ENCODE measurements around the gene CHRNB2.

The CHRNB2 gene

GRCh38 chr1:154578058-154578418 is 10.5 kb downstream of the CHRNB2 start:
- CTCF ChIA-PET, result interaction anchor here (1.2 kb wide), 1 partner anchor 18 kb away, joined by 3 read pairs; no protein-coding TSS in a partner anchor
- no peak overlapping the region for H3K4me3 Mint-ChIP-seq
- H3K27me3 Mint-ChIP-seq, result peaks cover 8% of the 10 kb centered on the region
- no peak overlapping the region for H3K27ac Mint-ChIP-seq
- DNase-seq, result no peak
- H3K9me3 Mint-ChIP-seq, result no peaks in the 10 kb centered on the region
- H3K36me3 Mint-ChIP-seq, result peaks cover 31% of the 10 kb centered on the region
- H3K4me1 Mint-ChIP-seq, result no peaks in the 10 kb centered on the region

DNA sequence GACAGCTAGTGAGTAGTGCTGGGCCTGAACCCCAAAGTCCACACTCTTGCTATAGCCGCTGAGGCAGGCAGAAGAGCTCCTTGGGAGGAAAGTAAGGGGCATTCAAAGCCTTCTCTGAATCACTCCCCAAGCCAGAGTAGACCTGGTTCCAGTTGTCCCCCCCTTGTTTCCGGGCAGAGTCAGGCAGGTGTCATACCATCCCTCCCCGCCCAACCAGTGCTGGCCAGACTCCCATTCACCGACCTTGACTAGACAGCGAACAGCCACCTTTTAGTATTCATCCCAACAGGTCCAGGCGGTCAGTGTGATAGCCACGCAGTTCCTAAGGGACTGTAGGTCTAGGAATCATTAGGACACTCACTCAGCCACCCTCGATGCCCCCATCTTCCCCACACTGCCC is 11.8 kb downstream of the CHRNB2 start:
- Mint-ChIP-seq H3K9me3 (no peaks in the 10 kb centered on the region), H3K27ac (no peak overlapping the region), H3K36me3 (peaks cover 41% of the 10 kb centered on the region), H3K27me3 (peaks cover 4% of the 10 kb centered on the region), H3K4me3 (no peak overlapping the region), H3K4me1 (no peaks in the 10 kb centered on the region)
- no peak for DNase-seq
- CTCF ChIA-PET, result interaction anchor here (1.2 kb wide), 1 partner anchor 20 kb away, joined by 3 read pairs; no protein-coding TSS in a partner anchor

DNA sequence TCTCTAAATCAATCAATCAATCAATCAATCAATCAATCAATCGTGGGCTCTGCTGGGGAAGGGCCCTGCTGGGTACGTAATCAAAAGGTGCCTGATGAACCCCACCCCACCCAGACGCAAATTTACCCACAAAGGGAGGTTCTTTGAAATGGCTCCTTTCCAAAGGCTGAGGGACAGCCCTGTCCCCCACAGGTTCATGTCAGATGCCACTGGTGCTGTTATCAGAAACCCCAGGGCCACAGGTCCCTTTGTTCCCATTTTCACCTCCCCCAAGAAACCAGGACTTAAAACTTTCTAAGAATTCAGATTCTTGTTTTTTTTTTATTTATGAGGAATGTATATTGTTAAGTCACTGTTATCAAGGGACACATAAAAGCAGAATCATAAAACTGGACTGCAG is 14.2 kb downstream of the CHRNB2 start:
- Mint-ChIP-seq H3K4me1 (no peaks in the 10 kb centered on the region), H3K4me3 (no peak overlapping the region), H3K9me3 (no peaks in the 10 kb centered on the region), H3K36me3 (peaks cover 63% of the 10 kb centered on the region), H3K27ac (no peak overlapping the region), H3K27me3 (no peaks in the 10 kb centered on the region)
- CTCF ChIA-PET, result no interaction called here
- no peak for DNase-seq

DNA sequence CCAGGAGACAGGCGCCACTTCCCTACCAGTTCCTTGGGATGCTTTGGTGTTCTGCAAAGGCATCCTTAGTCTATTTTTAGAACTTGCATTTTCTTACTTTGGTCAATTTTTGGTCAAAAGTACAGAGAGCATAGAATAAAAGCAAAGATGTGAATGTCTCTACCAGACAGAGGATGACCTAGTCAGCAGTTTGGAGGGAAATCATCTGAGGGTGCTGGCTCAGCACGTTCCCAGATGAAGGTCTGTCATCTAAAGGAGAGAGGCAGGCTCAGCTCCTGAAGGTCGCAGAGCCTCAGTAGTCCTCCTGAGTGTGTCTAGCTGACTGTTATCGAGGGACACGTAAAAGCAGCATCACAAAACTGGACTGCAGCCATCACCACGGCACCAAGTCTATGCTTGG is 15.3 kb downstream of the CHRNB2 start:
- CTCF ChIA-PET, result no interaction called here
- no peaks in the 10 kb centered on the region for H3K27me3 Mint-ChIP-seq
- no peaks in the 10 kb centered on the region for H3K9me3 Mint-ChIP-seq
- H3K4me1 Mint-ChIP-seq, result no peaks in the 10 kb centered on the region
- peaks cover 73% of the 10 kb centered on the region for H3K36me3 Mint-ChIP-seq
- DNase-seq, result no peak
- H3K4me3 Mint-ChIP-seq, result no peak overlapping the region
- H3K27ac Mint-ChIP-seq, result no peak overlapping the region

- Mint-ChIP-seq H3K36me3 (peaks cover 77% of the 10 kb centered on the region), H3K4me3 (no peak overlapping the region)
- CTCF ChIA-PET, result no interaction called here
Observed at GRCh38 chr1:154583773-154584172, 16.2 kb downstream of the CHRNB2 start.

DNA sequence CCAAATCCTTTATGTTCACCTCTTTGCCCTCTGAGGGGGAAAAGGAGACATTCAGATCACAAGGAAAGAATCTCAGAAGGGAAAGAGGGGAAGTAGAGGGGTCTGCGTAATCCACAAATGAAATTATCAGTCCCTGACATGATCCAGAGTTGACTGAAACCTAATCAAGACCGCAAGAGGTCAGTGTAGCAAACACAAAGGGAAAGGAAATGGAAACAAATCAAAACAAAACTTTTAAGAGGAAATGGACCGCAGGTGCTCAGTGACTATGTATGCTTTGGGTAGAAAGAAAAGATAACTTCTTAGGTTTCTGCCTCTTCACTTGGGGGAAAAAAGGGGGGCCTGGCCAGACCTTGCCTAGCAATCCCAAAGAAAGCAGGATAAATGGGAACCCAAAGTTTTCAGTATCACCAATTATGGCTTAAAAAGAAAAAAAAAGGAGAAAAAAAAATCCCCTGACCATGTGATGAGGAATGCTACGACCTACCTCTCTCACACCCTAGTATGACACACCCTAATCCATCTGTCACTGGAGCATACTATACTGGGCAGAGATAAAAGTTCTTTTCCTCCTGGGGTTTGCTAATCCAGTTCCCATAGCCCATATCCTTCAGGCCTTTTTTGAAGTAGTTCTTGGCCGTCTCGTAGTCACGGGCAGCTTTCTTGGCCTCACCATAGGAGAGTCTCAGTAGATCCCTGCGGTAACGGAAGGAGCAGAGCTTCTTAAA is 16.9 kb downstream of the CHRNB2 start:
- H3K9me3 Mint-ChIP-seq, result no peaks in the 10 kb centered on the region
- no peaks in the 10 kb centered on the region for H3K27me3 Mint-ChIP-seq
- H3K27ac Mint-ChIP-seq, result no peak overlapping the region
- DNase-seq, result no peak
- no peak overlapping the region for H3K4me3 Mint-ChIP-seq
- CTCF ChIA-PET, result interaction anchor here (0.6 kb wide), 1 partner anchor 18 kb away, joined by 3 read pairs; no protein-coding TSS in a partner anchor
- peaks cover 75% of the 10 kb centered on the region for H3K36me3 Mint-ChIP-seq
- H3K4me1 Mint-ChIP-seq, result no peaks in the 10 kb centered on the region

More at GRCh38 chr1:154583773-154584172, 16.2 kb downstream of the CHRNB2 start:
- Mint-ChIP-seq H3K4me1 (no peaks in the 10 kb centered on the region), H3K9me3 (no peaks in the 10 kb centered on the region), H3K27ac (no peak overlapping the region), H3K27me3 (no peaks in the 10 kb centered on the region)
- no peak for DNase-seq

DNA sequence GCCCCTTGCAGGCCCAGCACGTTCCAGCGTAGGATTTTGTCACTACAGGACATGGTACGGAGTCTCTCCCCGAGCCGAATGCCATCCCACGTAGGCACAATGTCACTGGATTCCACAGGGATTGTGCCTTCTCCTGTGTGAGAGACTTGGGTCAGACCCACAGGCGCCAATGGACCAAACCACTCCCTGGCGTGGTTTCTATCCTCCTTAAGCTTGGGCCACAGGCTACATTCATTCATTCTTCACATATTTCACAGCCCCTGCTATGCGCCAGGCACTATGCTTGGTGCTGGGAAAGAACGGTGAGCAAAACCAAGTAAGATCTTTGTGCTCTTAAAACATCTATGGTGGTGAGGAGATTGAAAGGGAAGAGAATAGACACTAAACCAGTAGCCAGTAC is 18.7 kb downstream of the CHRNB2 start:
- Mint-ChIP-seq H3K9me3 (no peaks in the 10 kb centered on the region), H3K27ac (no peak overlapping the region), H3K4me1 (no peaks in the 10 kb centered on the region), H3K4me3 (no peak overlapping the region), H3K27me3 (no peaks in the 10 kb centered on the region), H3K36me3 (peaks cover 80% of the 10 kb centered on the region)
- no peak for DNase-seq
- CTCF ChIA-PET, result no interaction called here

- H3K9me3 Mint-ChIP-seq, result no peaks in the 10 kb centered on the region
- DNase-seq, result no peak
- CTCF ChIA-PET, result no interaction called here
- H3K36me3 Mint-ChIP-seq, result peaks cover 80% of the 10 kb centered on the region
- no peaks in the 10 kb centered on the region for H3K27me3 Mint-ChIP-seq
- no peaks in the 10 kb centered on the region for H3K4me1 Mint-ChIP-seq
- no peak overlapping the region for H3K4me3 Mint-ChIP-seq
- H3K27ac Mint-ChIP-seq, result no peak overlapping the region
Observed at GRCh38 chr1:154586641-154587040, 19.1 kb downstream of the CHRNB2 start.

- H3K27me3 Mint-ChIP-seq, result no peaks in the 10 kb centered on the region
- H3K27ac Mint-ChIP-seq, result no peak overlapping the region
Observed at GRCh38 chr1:154589780-154590179, 22.2 kb downstream of the CHRNB2 start.

GRCh38 chr1:154590756-154591155 is 23.2 kb downstream of the CHRNB2 start:
- no peak overlapping the region for H3K4me3 Mint-ChIP-seq
- H3K27me3 Mint-ChIP-seq, result no peaks in the 10 kb centered on the region
- CTCF ChIA-PET, result interaction anchor here (2.7 kb wide), 1 partner anchor 31 kb away, joined by 8 read pairs; no protein-coding TSS in a partner anchor
- no peak overlapping the region for H3K27ac Mint-ChIP-seq
- no peak for DNase-seq
- H3K9me3 Mint-ChIP-seq, result no peaks in the 10 kb centered on the region
- H3K36me3 Mint-ChIP-seq, result peaks cover 77% of the 10 kb centered on the region
- H3K4me1 Mint-ChIP-seq, result no peaks in the 10 kb centered on the region

More at GRCh38 chr1:154589780-154590179, 22.2 kb downstream of the CHRNB2 start:
- DNase-seq, result no peak
- CTCF ChIA-PET, result interaction anchor here (0.7 to 2.7 kb wide), 2 partner anchors 22 to 30 kb away, joined by 3 to 8 read pairs; no protein-coding TSS in a partner anchor
- H3K9me3 Mint-ChIP-seq, result no peaks in the 10 kb centered on the region
- peaks cover 81% of the 10 kb centered on the region for H3K36me3 Mint-ChIP-seq
- no peak overlapping the region for H3K4me3 Mint-ChIP-seq
- H3K4me1 Mint-ChIP-seq, result no peaks in the 10 kb centered on the region

DNA sequence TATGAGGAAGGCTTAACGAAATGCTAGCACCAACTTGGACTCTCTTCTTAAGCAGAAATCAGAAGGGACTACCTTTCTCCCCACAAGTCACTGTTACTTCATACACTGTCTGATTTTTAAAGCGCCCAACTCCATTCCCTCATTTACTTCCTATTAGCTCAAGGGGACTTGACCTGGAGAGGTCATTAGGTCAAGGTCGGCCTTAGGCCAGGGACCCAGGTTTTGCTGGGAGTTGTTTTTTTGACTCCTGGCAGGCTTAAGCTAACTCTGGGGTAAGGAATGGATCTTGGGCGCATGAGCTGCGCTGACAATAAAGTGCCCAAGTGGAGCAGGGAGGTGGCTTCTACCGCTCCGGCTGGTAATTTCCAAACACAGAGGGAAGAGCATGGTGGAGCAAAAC is 23.6 kb downstream of the CHRNB2 start:
- Mint-ChIP-seq H3K9me3 (no peaks in the 10 kb centered on the region), H3K4me1 (no peaks in the 10 kb centered on the region), H3K4me3 (no peak overlapping the region), H3K36me3 (peaks cover 73% of the 10 kb centered on the region), H3K27me3 (no peaks in the 10 kb centered on the region), H3K27ac (peak overlapping the region; percentile 33)
- CTCF ChIA-PET, result no interaction called here
- no peak for DNase-seq

GRCh38 chr1:154593390-154593789 is 25.8 kb downstream of the CHRNB2 start:
- H3K27ac Mint-ChIP-seq, result peak overlapping the region; percentile 12
- CTCF ChIA-PET, result no interaction called here
- H3K36me3 Mint-ChIP-seq, result peaks cover 73% of the 10 kb centered on the region
- H3K4me3 Mint-ChIP-seq, result no peak overlapping the region
- H3K27me3 Mint-ChIP-seq, result no peaks in the 10 kb centered on the region
- peaks cover 4% of the 10 kb centered on the region for H3K4me1 Mint-ChIP-seq
- DNase-seq, result no peak
- H3K9me3 Mint-ChIP-seq, result no peaks in the 10 kb centered on the region

DNA sequence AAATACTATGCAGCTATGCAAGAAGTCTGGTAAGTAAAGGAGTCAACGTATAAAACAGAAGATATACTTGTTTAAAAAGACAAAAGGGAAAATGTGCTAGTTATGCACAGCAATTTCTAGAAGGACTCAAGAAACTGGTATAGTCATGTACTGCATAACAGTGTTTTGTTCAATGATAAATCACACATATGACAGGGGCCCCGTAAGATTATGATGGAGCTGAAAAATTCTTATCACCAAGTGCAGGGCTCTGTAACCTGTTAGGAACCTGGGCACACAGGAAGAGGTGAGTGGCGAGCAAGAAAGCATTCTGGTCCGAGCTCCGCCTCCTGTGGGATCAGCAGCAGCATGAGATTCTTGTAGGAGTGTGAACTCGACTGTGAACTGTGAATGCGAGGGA is 27.2 kb downstream of the CHRNB2 start:
- CTCF ChIA-PET, result interaction anchor here (1.0 kb wide), 1 partner anchor 283 kb away, joined by 3 read pairs; no protein-coding TSS in a partner anchor
- no peak for DNase-seq
- H3K4me1 Mint-ChIP-seq, result peaks cover 9% of the 10 kb centered on the region
- no peak overlapping the region for H3K4me3 Mint-ChIP-seq
- no peaks in the 10 kb centered on the region for H3K27me3 Mint-ChIP-seq
- peaks cover 69% of the 10 kb centered on the region for H3K36me3 Mint-ChIP-seq
- H3K27ac Mint-ChIP-seq, result peak overlapping the region; percentile 38
- H3K9me3 Mint-ChIP-seq, result no peaks in the 10 kb centered on the region

DNA sequence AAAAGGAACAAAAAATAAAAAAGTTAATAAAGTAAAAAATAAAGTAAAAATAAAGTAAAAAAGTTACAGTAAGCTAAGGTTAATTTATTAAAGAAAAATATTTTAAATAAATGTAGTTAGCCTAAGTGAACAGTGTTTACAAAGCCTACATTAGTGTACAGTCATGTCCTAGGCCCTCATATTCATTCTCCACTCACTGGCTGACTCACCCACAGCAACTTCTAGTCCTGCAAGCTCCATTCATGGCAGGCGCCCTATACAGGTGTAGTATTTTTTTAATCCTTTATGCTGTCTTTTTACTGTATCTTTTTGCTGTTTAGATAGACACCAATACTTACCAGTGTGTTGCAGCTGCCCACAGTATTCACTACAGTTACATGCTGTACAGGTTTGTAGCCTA is 28.0 kb downstream of the CHRNB2 start:
- H3K27ac Mint-ChIP-seq, result no peak overlapping the region
- H3K4me1 Mint-ChIP-seq, result peaks cover 13% of the 10 kb centered on the region
- no peak for DNase-seq
- no peaks in the 10 kb centered on the region for H3K9me3 Mint-ChIP-seq
- CTCF ChIA-PET, result interaction anchor here (1.0 kb wide), 1 partner anchor 283 kb away, joined by 3 read pairs; no protein-coding TSS in a partner anchor
- peaks cover 72% of the 10 kb centered on the region for H3K36me3 Mint-ChIP-seq
- H3K4me3 Mint-ChIP-seq, result no peak overlapping the region
- no peaks in the 10 kb centered on the region for H3K27me3 Mint-ChIP-seq

Measured in activated naive CD4-positive, alpha-beta T cell treated with anti-CD3 and anti-CD28 coated beads, Interleukin-2, amount 10 ng/mL, durations not matched to agents 7 days and 5 days (primary cell).